Astrocyte of the cerebellum (primary cell): ENCODE data around the gene TEX52.
"Not testable (repeated sequence)": the region's sequence is repeated elsewhere in the genome, so short reads cannot be mapped to it uniquely, and the experiment has no call there.

Source experiments
- DNase-seq: peaks from one replicate; pipeline ENCODE4 v3.0.0-alpha.2; 2011; ENCODE audit warnings: low read depth
- H3K4me3 ChIP-seq: 2 replicates; pipeline ENCODE4 v1.5.1; 2011; ENCODE audit warnings: mild to moderate bottlenecking, low read depth, low read length, moderate library complexity
- CTCF ChIP-seq: IDR thresholded peaks from 2 replicates; pipeline ENCODE4 v1.5.1; 2012; ENCODE audit warnings: low read length, low read depth, moderate library complexity, mild to moderate bottlenecking; ENCODE audit errors: missing control alignments
- in situ Hi-C: cut with HindIII; loops from 2 replicates; pipeline ENCODE4 v1.10.0; 2017; ENCODE audit warnings: low sequenced_read_pairs

Gene TEX52

GRCh38 chr12:2876431-2877046, 19.7 kb upstream of the TEX52 start:
- TF ChIP-seq CTCF = no peak
- in situ Hi-C loops = no loop called here
- peak overlapping the region; percentile 75 for H3K4me3 ChIP-seq
- no peak for DNase-seq

DNA sequence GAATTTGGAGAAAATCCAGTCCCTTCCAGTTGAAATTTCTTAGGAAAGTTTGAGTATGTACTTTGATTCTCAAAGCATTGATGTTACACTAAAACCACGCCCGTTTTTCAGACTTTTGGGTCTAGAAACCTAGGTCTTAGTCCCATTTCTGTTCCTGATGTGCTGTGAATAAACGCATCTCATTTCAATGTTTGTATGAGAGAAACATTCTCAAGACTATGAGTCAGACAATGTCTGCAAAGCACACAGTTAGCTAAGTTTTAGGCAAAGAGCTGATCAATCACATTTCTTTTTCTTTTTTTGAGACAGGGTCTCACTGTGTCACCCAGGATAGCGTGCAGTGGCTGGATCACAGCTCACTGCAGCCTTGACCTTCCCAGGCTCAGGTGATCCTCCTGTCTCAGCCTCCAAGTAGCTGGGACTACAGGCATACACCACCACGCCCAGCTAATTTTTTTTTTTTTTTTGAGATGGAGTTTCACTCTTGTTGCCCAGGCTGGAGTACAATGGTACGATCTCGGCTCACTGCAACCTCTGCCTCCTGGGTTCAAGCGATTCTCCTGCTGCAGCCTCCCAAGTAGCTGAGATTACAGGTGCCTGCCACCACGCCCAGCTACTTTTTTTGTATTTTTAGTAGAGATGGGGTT, 12.3 kb upstream of the TEX52 start:
- DNase-seq, H3K4me3 ChIP-seq, in situ Hi-C loops: not testable (repeated sequence)

- DNase-seq = no peak
- no peak for TF ChIP-seq CTCF
- no peak overlapping the region for H3K4me3 ChIP-seq
- in situ Hi-C loops = no loop called here
Observed at GRCh38 chr12:2864198-2864597, 7.4 kb upstream of the TEX52 start.

GRCh38 chr12:2863402-2863801, 6.6 kb upstream of the TEX52 start:
- H3K4me3 ChIP-seq, in situ Hi-C loops, DNase-seq: not testable (repeated sequence)

DNA sequence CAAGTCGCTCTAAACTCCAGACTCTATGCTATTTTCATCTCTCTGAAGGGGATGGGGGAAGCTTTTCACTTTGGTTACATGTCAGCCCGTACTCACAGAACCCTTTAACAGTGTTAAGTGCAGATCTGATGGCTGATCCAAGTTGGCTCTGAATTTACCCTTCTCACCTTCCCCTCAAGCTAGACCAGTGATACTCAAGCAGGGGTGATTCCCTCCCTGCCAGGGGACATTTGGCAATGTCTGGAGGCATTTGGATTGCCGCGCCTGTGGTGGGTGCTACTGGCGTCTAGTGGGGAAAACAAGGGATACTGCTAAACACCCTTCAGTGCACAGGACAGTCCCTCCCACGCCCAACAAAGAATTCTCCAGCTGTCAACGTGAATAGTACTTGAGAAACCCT, 6.0 kb upstream of the TEX52 start:
- no peak for TF ChIP-seq CTCF
- no peak for DNase-seq
- no peak overlapping the region for H3K4me3 ChIP-seq
- in situ Hi-C loops = no loop called here

DNA sequence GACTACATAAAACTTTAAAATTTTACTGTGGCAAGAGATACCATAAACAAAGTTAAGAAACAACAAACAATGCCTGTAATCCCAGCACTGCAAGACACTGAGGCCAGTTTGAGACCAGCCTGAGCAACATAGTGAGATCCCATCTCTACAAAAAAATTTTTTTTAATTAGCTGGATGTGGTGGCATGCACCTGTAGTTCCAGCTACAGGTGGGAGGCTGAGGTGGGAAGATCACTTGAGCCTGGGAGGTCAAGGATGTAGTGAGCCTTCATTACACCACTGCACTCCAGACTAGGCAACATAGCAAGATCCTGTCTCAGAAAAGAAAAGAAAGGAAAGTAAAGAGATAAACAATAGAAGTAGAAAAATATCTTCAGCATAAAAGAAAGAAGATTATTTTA, 3.3 kb upstream of the TEX52 start:
- in situ Hi-C loops = no loop called here
- H3K4me3 ChIP-seq = no peak overlapping the region
- TF ChIP-seq CTCF = no peak
- no peak for DNase-seq

DNA sequence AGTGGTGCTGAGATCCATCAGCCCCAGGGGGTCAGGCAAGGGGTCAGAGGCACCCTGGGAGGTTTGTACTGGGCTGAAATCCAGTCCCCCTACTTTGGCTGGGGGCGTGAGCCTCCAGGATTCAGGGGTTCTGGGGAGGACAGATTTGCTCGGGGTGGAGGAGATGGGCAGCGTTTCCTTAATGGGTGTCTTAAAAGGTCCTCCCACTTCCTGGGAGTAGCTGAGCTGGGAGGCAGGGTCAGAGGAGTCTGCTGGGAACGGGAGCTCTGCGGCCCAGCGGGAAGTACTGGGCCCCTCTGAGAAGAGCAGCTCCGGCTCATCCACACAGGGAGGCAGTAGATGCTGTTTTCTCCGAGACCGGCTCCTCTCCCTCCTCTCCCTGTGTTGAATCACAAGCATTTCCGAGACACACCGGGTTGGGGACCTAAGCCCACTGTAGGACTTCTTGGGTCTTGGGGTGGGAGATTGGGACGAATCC, 2.1 kb upstream of the TEX52 start:
- in situ Hi-C loops = no loop called here
- TF ChIP-seq CTCF = no peak
- DNase-seq = no peak
- H3K4me3 ChIP-seq = no peak overlapping the region
